HT1080 (cell line): ENCODE data around the gene RSF1. TPM values are rescaled to one million over a fixed set of nuclear protein-coding genes. Genes with fewer than 3 reads are reported as not detected.

Source experiments
- DNase-seq: peaks from one replicate; pipeline ENCODE4 v3.0.0-alpha.2; 2015; ENCODE audit warnings: low read depth
- small RNA-seq: library from RNA; depleted of rRNA; stranded (forward); fragments of <200 nt; gene quantifications from one replicate; pipeline ENCODE3, GENCODE V24; 2014
- total RNA-seq: library from RNA; depleted of rRNA; stranded (reverse); fragments of >200 nt; shearing (Covaris generic); gene quantifications from 2 replicates; pipeline ENCODE4 v1.2.3, GENCODE V29; 2014; rRNA removed

The RSF1 gene
- total RNA-seq, 1 experiment from 2014 or later = 22.5 TPM

- DNase-seq = no peak
Observed at GRCh38 chr11:77617892-77618291, 202.6 kb downstream of the RSF1 start.

GRCh38 chr11:77611921-77612320 lies 208.6 kb downstream of the RSF1 start:
- no peak for DNase-seq

Small RNA genes lying within 50 kb of the gene (small RNA-seq; reads per million reads assigned to genes)
- gene RF00019 = not detected

Other genes with a start within 250 kb of the RSF1 start
- 0.43 and 0.48 TPM in 2 replicates for gene AQP11, start 230.8 kb downstream of the RSF1 start, total RNA-seq
- 328 and 387 TPM in 2 replicates for gene CLNS1A, start 182.9 kb downstream of the RSF1 start, total RNA-seq
- 5.8 and 7.5 TPM in 2 replicates for gene AAMDC, start 422 bp upstream of the RSF1 start, total RNA-seq
- gene INTS4, start 173.9 kb upstream of the RSF1 start, total RNA-seq = 31.0 and 37.7 TPM in 2 replicates
- gene KCTD14, start 202.6 kb upstream of the RSF1 start, total RNA-seq = 15.0 and 20.1 TPM in 2 replicates
- gene THRSP, start 243.1 kb upstream of the RSF1 start, total RNA-seq = not detected in 2 replicates